Measurements from ENCODE around the gene AMFR. TPM values are rescaled to one million over a fixed set of nuclear protein-coding genes. Genes with fewer than 3 reads are reported as not detected.

The AMFR gene
- total RNA-seq, 1 donor from 2014 or later: 69.9 TPM

DNA sequence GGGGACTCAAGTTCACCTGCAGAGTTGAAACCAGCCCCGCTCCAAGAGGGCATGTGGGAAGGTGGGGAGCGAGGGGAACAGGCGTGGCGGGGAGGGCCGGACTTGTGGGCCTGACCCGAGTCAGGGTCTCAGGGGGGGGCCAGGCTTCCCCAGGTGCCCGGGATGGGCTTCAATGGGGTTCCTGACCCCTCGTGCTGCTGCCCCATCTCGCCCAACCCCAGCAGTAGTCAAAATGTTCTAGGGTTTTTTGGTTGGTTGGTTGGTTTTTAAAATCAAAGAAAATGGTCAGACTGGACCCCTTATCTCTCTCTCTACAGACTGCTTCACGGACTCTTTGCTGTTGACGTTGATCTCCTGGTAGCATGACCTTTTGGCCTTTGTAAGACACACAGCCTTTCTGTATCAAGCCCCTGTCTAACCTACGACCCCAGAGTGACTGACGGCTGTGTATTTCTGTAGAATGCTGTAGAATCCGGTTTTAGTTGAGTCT is 69.5 kb downstream of the AMFR start:
- Mint-ChIP-seq H3K4me1 (ENCODE audit: low read depth, unreplicated experiment) (peaks cover 21% of the 10 kb centered on the region), H3K27me3 (ENCODE audit: unreplicated experiment) (peaks cover 23% of the 10 kb centered on the region), H3K4me3 (ENCODE audit: unreplicated experiment) (peak overlapping the region; percentile 40), H3K27ac (ENCODE audit: unreplicated experiment) (peak overlapping the region; percentile 91), H3K36me3 (ENCODE audit: unreplicated experiment) (peaks cover 9% of the 10 kb centered on the region), H3K9me3 (ENCODE audit: unreplicated experiment) (peaks cover 17% of the 10 kb centered on the region)
- DNase-seq: peak; percentile 16
- TF ChIP-seq, protein P1, sequence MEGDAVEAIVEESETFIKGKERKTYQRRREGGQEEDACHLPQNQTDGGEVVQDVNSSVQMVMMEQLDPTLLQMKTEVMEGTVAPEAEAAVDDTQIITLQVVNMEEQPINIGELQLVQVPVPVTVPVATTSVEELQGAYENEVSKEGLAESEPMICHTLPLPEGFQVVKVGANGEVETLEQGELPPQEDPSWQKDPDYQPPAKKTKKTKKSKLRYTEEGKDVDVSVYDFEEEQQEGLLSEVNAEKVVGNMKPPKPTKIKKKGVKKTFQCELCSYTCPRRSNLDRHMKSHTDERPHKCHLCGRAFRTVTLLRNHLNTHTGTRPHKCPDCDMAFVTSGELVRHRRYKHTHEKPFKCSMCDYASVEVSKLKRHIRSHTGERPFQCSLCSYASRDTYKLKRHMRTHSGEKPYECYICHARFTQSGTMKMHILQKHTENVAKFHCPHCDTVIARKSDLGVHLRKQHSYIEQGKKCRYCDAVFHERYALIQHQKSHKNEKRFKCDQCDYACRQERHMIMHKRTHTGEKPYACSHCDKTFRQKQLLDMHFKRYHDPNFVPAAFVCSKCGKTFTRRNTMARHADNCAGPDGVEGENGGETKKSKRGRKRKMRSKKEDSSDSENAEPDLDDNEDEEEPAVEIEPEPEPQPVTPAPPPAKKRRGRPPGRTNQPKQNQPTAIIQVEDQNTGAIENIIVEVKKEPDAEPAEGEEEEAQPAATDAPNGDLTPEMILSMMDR (IDR thresholded peaks at IDR 0.05; ENCODE audit: partially characterized antibody, unreplicated experiment): no peak

DNA sequence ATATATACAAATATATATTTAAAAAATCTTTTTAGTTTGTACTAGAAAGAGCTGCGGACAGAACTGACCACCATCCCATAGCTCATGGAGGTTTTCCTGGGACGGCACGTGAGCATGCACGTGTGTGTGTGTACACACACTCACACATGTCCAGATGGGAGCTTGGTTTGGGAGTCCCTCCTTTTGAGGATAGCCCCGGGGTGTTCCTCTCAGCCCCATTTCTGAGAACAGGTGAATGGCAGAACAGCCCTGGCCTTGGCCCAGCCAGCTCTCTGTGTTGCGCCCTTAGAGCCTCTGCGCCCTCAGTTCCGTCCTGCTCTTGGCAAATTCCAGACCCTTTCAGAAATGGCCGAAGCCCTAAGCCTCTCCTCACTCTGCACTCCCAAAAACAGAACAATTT is 70.1 kb downstream of the AMFR start:
- H3K9me3 Mint-ChIP-seq (ENCODE audit: unreplicated experiment): peaks cover 19% of the 10 kb centered on the region
- TF ChIP-seq, protein P1 (IDR thresholded peaks at IDR 0.05; ENCODE audit: partially characterized antibody, unreplicated experiment): no peak
- peak; percentile 11 for DNase-seq
- H3K4me3 Mint-ChIP-seq (ENCODE audit: unreplicated experiment): no peak overlapping the region
- peaks cover 9% of the 10 kb centered on the region for H3K36me3 Mint-ChIP-seq (ENCODE audit: unreplicated experiment)
- H3K27me3 Mint-ChIP-seq (ENCODE audit: unreplicated experiment): peaks cover 23% of the 10 kb centered on the region
- peaks cover 15% of the 10 kb centered on the region for H3K4me1 Mint-ChIP-seq (ENCODE audit: low read depth, unreplicated experiment)
- H3K27ac Mint-ChIP-seq (ENCODE audit: unreplicated experiment): peak overlapping the region; percentile 60

DNA sequence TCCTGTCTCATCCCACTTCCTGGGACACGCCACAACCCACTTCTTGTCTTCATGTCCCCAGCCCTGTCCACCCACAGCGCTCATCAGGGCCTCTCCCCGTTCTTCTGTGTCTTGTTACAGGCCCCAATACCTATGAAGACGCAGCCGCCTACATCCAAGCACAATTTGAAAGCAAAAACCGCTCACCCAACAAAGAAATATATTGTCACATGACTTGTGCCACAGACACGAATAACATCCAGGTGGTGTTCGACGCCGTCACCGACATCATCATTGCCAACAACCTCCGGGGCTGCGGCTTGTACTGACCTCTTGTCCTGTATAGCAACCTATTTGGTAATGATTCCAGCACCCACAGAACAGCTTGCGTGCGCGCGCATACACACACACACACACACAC is 70.6 kb downstream of the AMFR start:
- no peak overlapping the region for H3K4me3 Mint-ChIP-seq (ENCODE audit: unreplicated experiment)
- H3K27me3 Mint-ChIP-seq (ENCODE audit: unreplicated experiment): peaks cover 23% of the 10 kb centered on the region
- peaks cover 19% of the 10 kb centered on the region for H3K9me3 Mint-ChIP-seq (ENCODE audit: unreplicated experiment)
- H3K4me1 Mint-ChIP-seq (ENCODE audit: low read depth, unreplicated experiment): peaks cover 16% of the 10 kb centered on the region
- TF ChIP-seq, protein P1 (IDR thresholded peaks at IDR 0.05; ENCODE audit: partially characterized antibody, unreplicated experiment): no peak
- DNase-seq: peak; percentile 15
- H3K36me3 Mint-ChIP-seq (ENCODE audit: unreplicated experiment): peaks cover 9% of the 10 kb centered on the region
- peak overlapping the region; percentile 29 for H3K27ac Mint-ChIP-seq (ENCODE audit: unreplicated experiment)

DNA sequence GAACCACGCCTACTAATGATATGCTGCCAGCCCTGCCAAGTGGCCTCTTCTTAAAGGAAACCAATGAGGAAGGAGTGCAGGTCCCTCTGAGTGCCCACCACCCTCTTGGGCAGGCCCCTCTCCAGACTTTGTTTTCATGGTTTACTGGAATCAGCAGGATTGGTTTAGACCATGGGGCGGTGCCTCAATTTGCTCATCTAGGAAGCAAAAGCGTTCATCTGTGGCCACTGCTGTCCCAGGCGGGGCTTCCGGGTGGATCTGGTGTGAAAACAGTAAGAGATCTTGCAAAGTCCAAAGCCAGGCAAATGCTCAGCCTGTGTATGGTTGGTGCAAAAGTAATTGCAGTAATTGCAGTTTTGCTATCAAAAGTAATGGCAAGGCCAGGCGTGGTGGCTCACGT is 71.3 kb downstream of the AMFR start:
- H3K27ac Mint-ChIP-seq (ENCODE audit: unreplicated experiment): no peak overlapping the region

More for the DNA sequence above, 71.3 kb downstream of the AMFR start:
- Mint-ChIP-seq H3K36me3 (ENCODE audit: unreplicated experiment) (peaks cover 9% of the 10 kb centered on the region), H3K27me3 (ENCODE audit: unreplicated experiment) (peaks cover 26% of the 10 kb centered on the region), H3K4me3 (ENCODE audit: unreplicated experiment) (no peak overlapping the region), H3K4me1 (ENCODE audit: low read depth, unreplicated experiment) (peaks cover 21% of the 10 kb centered on the region), H3K9me3 (ENCODE audit: unreplicated experiment) (peaks cover 24% of the 10 kb centered on the region)
- peak; percentile 6 for DNase-seq
- TF ChIP-seq, protein P1 (IDR thresholded peaks at IDR 0.05; ENCODE audit: partially characterized antibody, unreplicated experiment): no peak

Measured in glutamatergic neuron (in vitro differentiated cells).